HEK293T (cell line): ENCODE results near the gene AGAP1.

Experiments
- BHLHE40 ChIP-seq: fragments of 450-650 bp; IDR thresholded peaks from 2 replicates; pipeline ENCODE4 v1.6.1; 2016; ENCODE audit warnings: mild to moderate bottlenecking, moderate library complexity, borderline replicate concordance
- ELF4 ChIP-seq: fragments of 450-650 bp; IDR thresholded peaks from 2 replicates; pipeline ENCODE4 v1.6.1; 2017; ENCODE audit warnings: antibody characterized with exemption
- LEF1 ChIP-seq: fragments of 450-650 bp; IDR thresholded peaks from 2 replicates; pipeline ENCODE4 v1.6.1; 2017; ENCODE audit warnings: mild to moderate bottlenecking, borderline replicate concordance
- NFRKB ChIP-seq: fragments of 450-650 bp; IDR thresholded peaks from 2 replicates; pipeline ENCODE4 v1.6.1; 2016; ENCODE audit warnings: mild to moderate bottlenecking, moderate library complexity
- SP1 ChIP-seq: fragments of 450-650 bp; IDR thresholded peaks from 2 replicates; pipeline ENCODE4 v1.6.1; 2017
- SUZ12 ChIP-seq: fragments of 450-650 bp; IDR thresholded peaks from 2 replicates; pipeline ENCODE4 v1.6.1; 2016; ENCODE audit warnings: mild to moderate bottlenecking
- TARDBP ChIP-seq: fragments of 450-650 bp; IDR thresholded peaks from 2 replicates; pipeline ENCODE4 v1.6.1; 2016

- TF ChIP-seq SUZ12 (no peak), SP1 (no peak), LEF1 (no peak), TARDBP (no peak), BHLHE40 (no peak), ELF4 (no peak), NFRKB (no peak)
Measured at GRCh38 chr2:235654103-235654813, 160.4 kb downstream of the AGAP1 start.
